ENCODE measurements around the gene SLC46A1. TPM values are rescaled to one million over a fixed set of nuclear protein-coding genes. Genes with fewer than 3 reads are reported as not detected.
A peak's percentile ranks its signal among the peaks of the same experiment; 100 is the strongest.

The SLC46A1 gene
- total and polyA plus RNA-seq, 12 donors, result 11.9 to 104 (median 46.3) TPM

DNA sequence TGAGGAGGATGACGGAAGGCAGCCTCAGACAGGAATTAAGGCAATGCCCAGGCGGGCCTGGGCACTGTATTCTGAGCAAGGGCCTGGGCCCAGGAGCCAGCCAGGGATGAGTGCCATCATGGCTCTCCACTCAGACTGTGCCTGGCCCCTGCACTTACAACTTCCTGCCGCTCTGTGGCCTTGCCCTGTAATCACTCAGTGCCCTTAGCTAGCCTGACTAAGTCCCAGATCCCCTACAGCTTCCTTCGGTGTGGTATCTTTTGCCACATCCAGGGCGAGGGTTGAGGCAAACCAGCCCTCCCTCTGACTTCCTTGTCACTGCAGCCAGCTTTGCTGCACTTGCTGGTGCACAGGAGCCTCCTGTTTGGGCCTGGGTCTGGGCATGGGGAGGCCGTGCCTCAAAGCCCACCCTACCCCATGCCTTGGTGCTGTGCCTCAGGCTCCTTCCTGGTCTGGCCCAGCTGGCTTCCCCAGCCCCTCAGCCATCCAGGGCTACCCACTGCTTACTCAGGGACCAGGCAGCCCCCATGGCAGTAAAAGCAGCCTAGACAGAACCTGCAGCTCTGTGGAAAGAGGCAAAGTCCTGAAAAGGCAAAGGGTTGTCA lies 9.3 kb downstream of the SLC46A1 start:
- intact Hi-C loops (cut with DNase I), result no loop called here
- H3K9me3 ChIP-seq (replicated peaks in 1 of 3), result no peaks in the 10 kb centered on the region
- H3K36me3 ChIP-seq (replicated peaks in 1 of 2), result peaks cover 0 to 66% of the 10 kb centered on the region in 2 donors
- H3K4me1 ChIP-seq (replicated peaks in 1 of 2), result peaks cover 22 to 31% of the 10 kb centered on the region in 2 donors
- no peak overlapping the region for H3K4me3 ChIP-seq
- WGBS, 4 donors, result 41 to 70% (median 58%) methylated on average over 5 to 6 of the region's 6 CpGs
- TF ChIP-seq, protein P1, sequence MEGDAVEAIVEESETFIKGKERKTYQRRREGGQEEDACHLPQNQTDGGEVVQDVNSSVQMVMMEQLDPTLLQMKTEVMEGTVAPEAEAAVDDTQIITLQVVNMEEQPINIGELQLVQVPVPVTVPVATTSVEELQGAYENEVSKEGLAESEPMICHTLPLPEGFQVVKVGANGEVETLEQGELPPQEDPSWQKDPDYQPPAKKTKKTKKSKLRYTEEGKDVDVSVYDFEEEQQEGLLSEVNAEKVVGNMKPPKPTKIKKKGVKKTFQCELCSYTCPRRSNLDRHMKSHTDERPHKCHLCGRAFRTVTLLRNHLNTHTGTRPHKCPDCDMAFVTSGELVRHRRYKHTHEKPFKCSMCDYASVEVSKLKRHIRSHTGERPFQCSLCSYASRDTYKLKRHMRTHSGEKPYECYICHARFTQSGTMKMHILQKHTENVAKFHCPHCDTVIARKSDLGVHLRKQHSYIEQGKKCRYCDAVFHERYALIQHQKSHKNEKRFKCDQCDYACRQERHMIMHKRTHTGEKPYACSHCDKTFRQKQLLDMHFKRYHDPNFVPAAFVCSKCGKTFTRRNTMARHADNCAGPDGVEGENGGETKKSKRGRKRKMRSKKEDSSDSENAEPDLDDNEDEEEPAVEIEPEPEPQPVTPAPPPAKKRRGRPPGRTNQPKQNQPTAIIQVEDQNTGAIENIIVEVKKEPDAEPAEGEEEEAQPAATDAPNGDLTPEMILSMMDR (IDR thresholded peaks at IDR 0.05), result no peak
- TF ChIP-seq POLR2A (IDR thresholded peaks at IDR 0.05), result peak in 1 of 2 donors; percentile 28
- peak in 5 of 7 donors; percentile 38 to 67 (median 56) for DNase-seq
- no peaks in the 10 kb centered on the region for H3K27me3 ChIP-seq
- H3K27ac ChIP-seq, result peak overlapping the region in 3 of 5 donors; percentile 29 to 77 (median 56)

- intact Hi-C loops (cut with DNase I), result no loop called here
- TF ChIP-seq POLR2A (IDR thresholded peaks at IDR 0.05), result no peak
- TF ChIP-seq, protein P1 (IDR thresholded peaks at IDR 0.05), result no peak
- Histone ChIP-seq H3K27ac (peak overlapping the region in 3 of 5 donors; percentile 29 to 77 (median 56)), H3K9me3 (replicated peaks in 1 of 3) (no peaks in the 10 kb centered on the region), H3K27me3 (no peaks in the 10 kb centered on the region), H3K4me1 (replicated peaks in 1 of 2) (peaks cover 22 to 31% of the 10 kb centered on the region in 2 donors), H3K36me3 (replicated peaks in 1 of 2) (peaks cover 0 to 68% of the 10 kb centered on the region in 2 donors), H3K4me3 (no peak overlapping the region)
- 82 to 89% (median 85%) methylated on average over 5 to 6 of the region's 6 CpGs for WGBS, 4 donors
- no peak for DNase-seq
These were observed 10.0 kb downstream of the SLC46A1 start for GRCh38 chr17:28395968-28396367.

DNA sequence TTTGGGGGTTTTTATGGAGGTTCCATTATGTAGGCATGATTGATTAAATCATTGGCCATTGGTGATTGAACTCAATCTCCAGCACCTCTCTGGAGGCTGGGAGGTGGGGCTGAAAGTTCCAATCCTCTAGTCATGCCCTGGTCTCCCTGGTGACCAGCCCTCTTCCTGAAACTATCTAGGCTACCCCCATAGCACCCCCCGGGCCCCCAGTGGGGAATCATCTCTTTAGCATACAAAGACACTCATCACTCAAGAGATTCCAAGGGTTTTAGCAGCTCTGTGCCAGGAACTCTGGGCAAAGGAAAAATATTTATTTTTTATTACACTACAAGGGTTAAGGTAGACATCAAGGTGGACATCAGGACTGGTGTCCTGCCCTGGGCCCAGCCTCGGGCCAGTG lies 10.6 kb downstream of the SLC46A1 start:
- H3K4me3 ChIP-seq, result no peak overlapping the region
- DNase-seq, result no peak
- no peak overlapping the region for H3K27ac ChIP-seq
- intact Hi-C loops (cut with DNase I), result no loop called here
- no peaks in the 10 kb centered on the region for H3K27me3 ChIP-seq
- H3K4me1 ChIP-seq (replicated peaks in 1 of 2), result peaks cover 22 to 31% of the 10 kb centered on the region in 2 donors
- H3K9me3 ChIP-seq (replicated peaks in 1 of 3), result no peaks in the 10 kb centered on the region
- WGBS, 4 donors, result 56 to 100% (median 73%) methylated on average over 1 to 2 of the region's 2 CpGs
- H3K36me3 ChIP-seq (replicated peaks in 1 of 2), result peaks cover 0 to 71% of the 10 kb centered on the region in 2 donors
- TF ChIP-seq POLR2A (IDR thresholded peaks at IDR 0.05), result no peak
- TF ChIP-seq, protein P1 (IDR thresholded peaks at IDR 0.05), result no peak

GRCh38 chr17:28394337-28395116 lies 11.5 kb downstream of the SLC46A1 start:
- H3K4me3 ChIP-seq, result no peak overlapping the region
- H3K4me1 ChIP-seq (replicated peaks in 1 of 2), result peaks cover 22 to 31% of the 10 kb centered on the region in 2 donors
- no peak for DNase-seq
- H3K27me3 ChIP-seq, result no peaks in the 10 kb centered on the region
- TF ChIP-seq, protein P1 (IDR thresholded peaks at IDR 0.05), result no peak
- TF ChIP-seq POLR2A (IDR thresholded peaks at IDR 0.05), result no peak
- intact Hi-C loops (cut with DNase I), result no loop called here
- H3K36me3 ChIP-seq (replicated peaks in 1 of 2), result peaks cover 0 to 71% of the 10 kb centered on the region in 2 donors
- WGBS, 4 donors, result 80 to 92% (median 85%) methylated on average over 7 of the region's 7 CpGs
- H3K27ac ChIP-seq, result no peak overlapping the region
- H3K9me3 ChIP-seq (replicated peaks in 1 of 3), result no peaks in the 10 kb centered on the region
